Neural crest cell (in vitro differentiated cells): ENCODE results near the gene SPAG17. TPM values are rescaled to one million over a fixed set of nuclear protein-coding genes. Genes with fewer than 3 reads are reported as not detected.

Source experiments
- DNase-seq: peaks from one replicate; pipeline ENCODE4 v3.0.0; 2021; ENCODE audit warnings: low read depth, mixed read lengths, low spot score
- H3K27ac Mint-ChIP-seq: one replicate; pipeline ENCODE4 v1.8.0; 2021; ENCODE audit warnings: mild to moderate bottlenecking, mixed read lengths; ENCODE audit not compliant: unreplicated experiment
- H3K27me3 Mint-ChIP-seq: 2 replicates; pipeline ENCODE4 v1.8.0; 2021; ENCODE audit warnings: low read depth, mild to moderate bottlenecking, mixed read lengths
- H3K36me3 Mint-ChIP-seq: 2 replicates; pipeline ENCODE4 v1.8.0; 2021; ENCODE audit warnings: low read depth, mild to moderate bottlenecking, mixed read lengths
- H3K4me1 Mint-ChIP-seq: 2 replicates; pipeline ENCODE4 v1.8.0; 2021; ENCODE audit warnings: mixed read lengths
- H3K4me3 Mint-ChIP-seq: one replicate; pipeline ENCODE4 v1.8.0; 2021; ENCODE audit warnings: mild to moderate bottlenecking, mixed read lengths
- H3K9me3 Mint-ChIP-seq: 2 replicates; pipeline ENCODE4 v1.8.0; 2021; ENCODE audit warnings: mixed read lengths
- long read RNA-seq: library from polyadenylated mRNA; unstranded; transcript quantifications from one replicate; pipeline ENCODE4 v2.0.0, GENCODE V29; 2020
- total RNA-seq: library from RNA; stranded (reverse); gene quantifications from 2 replicates; pipeline ENCODE4 v1.2.1, GENCODE V29; 2021
- TF ChIP-seq, protein P1 (sequence below): fragments of 200-600 bp; sonication (generic); conservative IDR thresholded peaks from 2 replicates; pipeline ENCODE4 v1.5.0; 2021; ENCODE audit warnings: antibody characterized with exemption, mild to moderate bottlenecking

SPAG17 gene
- total RNA-seq: 1.5 and 1.6 TPM in 2 replicates
- long read RNA-seq, partial matches to known transcripts: 1 of 6 reads
- long read RNA-seq, other reads (novel, unspliced or antisense): 5 of 6 reads

DNA sequence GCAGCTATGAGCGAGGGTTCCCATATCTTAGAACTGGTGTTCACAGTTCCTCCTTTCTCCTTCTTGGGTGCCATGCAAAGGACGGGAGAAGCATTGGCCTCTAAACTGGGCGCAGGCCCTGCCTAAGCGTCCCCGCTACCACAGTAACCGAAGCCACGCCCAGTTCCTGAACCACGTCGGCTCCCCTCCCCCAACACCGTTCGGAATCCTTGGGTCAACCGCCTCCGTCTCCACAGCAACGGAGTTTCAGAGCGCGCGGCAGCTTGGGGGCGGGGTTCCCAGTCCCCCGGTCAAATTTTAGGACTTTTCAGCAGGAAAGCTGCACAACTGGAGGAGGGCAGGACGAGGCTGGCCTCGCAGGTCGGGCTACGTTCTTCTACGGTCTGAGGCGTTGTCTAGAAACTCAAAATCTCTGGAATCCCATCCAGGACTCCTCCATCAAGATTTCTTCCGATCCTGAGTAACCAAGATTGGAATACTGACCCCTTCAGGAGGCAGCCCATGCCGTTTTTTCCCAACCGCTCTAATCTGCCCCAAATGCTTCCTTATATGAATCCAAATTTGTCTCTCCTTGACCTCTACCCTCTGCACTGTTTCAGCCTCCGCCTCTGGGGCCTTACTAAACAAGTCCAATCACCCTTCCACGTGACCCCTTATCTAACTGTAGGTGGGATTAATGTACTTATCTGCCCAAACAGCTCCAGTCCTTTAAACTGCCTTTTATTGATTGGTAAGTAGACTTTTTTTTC is at the start of gene SPAG17:
SPAG17 (minus strand) TSS at position 145 of the 749 bp plus-strand sequence; CDS start at position 74, 71 bp downstream.
- TF ChIP-seq, protein P1, sequence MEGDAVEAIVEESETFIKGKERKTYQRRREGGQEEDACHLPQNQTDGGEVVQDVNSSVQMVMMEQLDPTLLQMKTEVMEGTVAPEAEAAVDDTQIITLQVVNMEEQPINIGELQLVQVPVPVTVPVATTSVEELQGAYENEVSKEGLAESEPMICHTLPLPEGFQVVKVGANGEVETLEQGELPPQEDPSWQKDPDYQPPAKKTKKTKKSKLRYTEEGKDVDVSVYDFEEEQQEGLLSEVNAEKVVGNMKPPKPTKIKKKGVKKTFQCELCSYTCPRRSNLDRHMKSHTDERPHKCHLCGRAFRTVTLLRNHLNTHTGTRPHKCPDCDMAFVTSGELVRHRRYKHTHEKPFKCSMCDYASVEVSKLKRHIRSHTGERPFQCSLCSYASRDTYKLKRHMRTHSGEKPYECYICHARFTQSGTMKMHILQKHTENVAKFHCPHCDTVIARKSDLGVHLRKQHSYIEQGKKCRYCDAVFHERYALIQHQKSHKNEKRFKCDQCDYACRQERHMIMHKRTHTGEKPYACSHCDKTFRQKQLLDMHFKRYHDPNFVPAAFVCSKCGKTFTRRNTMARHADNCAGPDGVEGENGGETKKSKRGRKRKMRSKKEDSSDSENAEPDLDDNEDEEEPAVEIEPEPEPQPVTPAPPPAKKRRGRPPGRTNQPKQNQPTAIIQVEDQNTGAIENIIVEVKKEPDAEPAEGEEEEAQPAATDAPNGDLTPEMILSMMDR: peak; percentile 49
- Mint-ChIP-seq H3K4me3 (peak within 1 kb of the TSS; percentile 89), H3K4me1 (peaks cover 19% of the 10 kb centered on the region), H3K9me3 (peaks cover 3% of the 10 kb centered on the region), H3K27me3 (no peaks in the 10 kb centered on the region), H3K36me3 (no peaks in the 10 kb centered on the region), H3K27ac (peak within 1 kb of the TSS; percentile 86)
- peak; percentile 88 for DNase-seq

DNA sequence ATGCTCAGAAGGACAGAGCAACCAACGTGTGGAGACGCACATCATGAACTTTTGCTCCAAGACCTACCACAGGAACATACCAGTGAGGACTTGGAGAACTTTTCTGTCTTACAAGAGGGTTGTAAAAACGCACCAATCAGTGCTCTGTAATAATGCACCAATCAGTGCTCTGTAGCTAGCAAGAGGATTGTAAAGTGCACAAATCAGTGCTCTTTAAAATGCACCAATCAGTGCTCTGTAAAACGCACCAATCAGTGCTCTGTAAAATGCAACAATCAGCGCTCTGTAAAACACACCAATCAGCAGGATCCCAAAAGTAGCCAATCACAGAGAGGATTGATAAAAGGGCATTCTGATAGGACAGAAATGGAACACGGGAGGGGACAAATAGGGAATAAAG is 40.4 kb upstream of the SPAG17 start:
- no peak overlapping the region for H3K27ac Mint-ChIP-seq
- no peaks in the 10 kb centered on the region for H3K4me1 Mint-ChIP-seq
- TF ChIP-seq, protein P1: no peak
- H3K27me3 Mint-ChIP-seq: no peaks in the 10 kb centered on the region
- no peaks in the 10 kb centered on the region for H3K9me3 Mint-ChIP-seq
- no peak overlapping the region for H3K4me3 Mint-ChIP-seq
- DNase-seq: no peak
- H3K36me3 Mint-ChIP-seq: no peaks in the 10 kb centered on the region

- no peak overlapping the region for H3K4me3 Mint-ChIP-seq
- TF ChIP-seq, protein P1: peak; percentile 63
- peak; percentile 42 for DNase-seq
- no peaks in the 10 kb centered on the region for H3K4me1 Mint-ChIP-seq
- H3K9me3 Mint-ChIP-seq: no peaks in the 10 kb centered on the region
- no peaks in the 10 kb centered on the region for H3K36me3 Mint-ChIP-seq
- no peaks in the 10 kb centered on the region for H3K27me3 Mint-ChIP-seq
- no peak overlapping the region for H3K27ac Mint-ChIP-seq
Observed at GRCh38 chr1:118223426-118223825, 38.4 kb upstream of the SPAG17 start.

- no peaks in the 10 kb centered on the region for H3K27me3 Mint-ChIP-seq
- no peaks in the 10 kb centered on the region for H3K36me3 Mint-ChIP-seq
- DNase-seq: no peak
- no peak overlapping the region for H3K4me3 Mint-ChIP-seq
- no peaks in the 10 kb centered on the region for H3K9me3 Mint-ChIP-seq
- TF ChIP-seq, protein P1: no peak
- H3K4me1 Mint-ChIP-seq: no peaks in the 10 kb centered on the region
- no peak overlapping the region for H3K27ac Mint-ChIP-seq
Observed at GRCh38 chr1:118219438-118219837, 34.4 kb upstream of the SPAG17 start.

GRCh38 chr1:118217141-118217838 is 32.3 kb upstream of the SPAG17 start:
- no peaks in the 10 kb centered on the region for H3K9me3 Mint-ChIP-seq
- H3K4me1 Mint-ChIP-seq: no peaks in the 10 kb centered on the region
- no peak overlapping the region for H3K4me3 Mint-ChIP-seq
- no peak overlapping the region for H3K27ac Mint-ChIP-seq
- no peaks in the 10 kb centered on the region for H3K27me3 Mint-ChIP-seq
- no peak for DNase-seq
- H3K36me3 Mint-ChIP-seq: no peaks in the 10 kb centered on the region
- TF ChIP-seq, protein P1: no peak
